ENCODE data around the gene SUGP2.

GRCh38 chr19:19061506-19061905 lies 28.2 kb upstream of the SUGP2 start:
- TF ChIP-seq, protein P1, sequence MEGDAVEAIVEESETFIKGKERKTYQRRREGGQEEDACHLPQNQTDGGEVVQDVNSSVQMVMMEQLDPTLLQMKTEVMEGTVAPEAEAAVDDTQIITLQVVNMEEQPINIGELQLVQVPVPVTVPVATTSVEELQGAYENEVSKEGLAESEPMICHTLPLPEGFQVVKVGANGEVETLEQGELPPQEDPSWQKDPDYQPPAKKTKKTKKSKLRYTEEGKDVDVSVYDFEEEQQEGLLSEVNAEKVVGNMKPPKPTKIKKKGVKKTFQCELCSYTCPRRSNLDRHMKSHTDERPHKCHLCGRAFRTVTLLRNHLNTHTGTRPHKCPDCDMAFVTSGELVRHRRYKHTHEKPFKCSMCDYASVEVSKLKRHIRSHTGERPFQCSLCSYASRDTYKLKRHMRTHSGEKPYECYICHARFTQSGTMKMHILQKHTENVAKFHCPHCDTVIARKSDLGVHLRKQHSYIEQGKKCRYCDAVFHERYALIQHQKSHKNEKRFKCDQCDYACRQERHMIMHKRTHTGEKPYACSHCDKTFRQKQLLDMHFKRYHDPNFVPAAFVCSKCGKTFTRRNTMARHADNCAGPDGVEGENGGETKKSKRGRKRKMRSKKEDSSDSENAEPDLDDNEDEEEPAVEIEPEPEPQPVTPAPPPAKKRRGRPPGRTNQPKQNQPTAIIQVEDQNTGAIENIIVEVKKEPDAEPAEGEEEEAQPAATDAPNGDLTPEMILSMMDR (IDR thresholded peaks at IDR 0.05; ENCODE audit: insufficient read depth, low read length, poor library complexity, severe bottlenecking): no peak
- no peak for TF ChIP-seq EZH2phosphoT487 (conservative IDR thresholded peaks at IDR 0.05; ENCODE audit: low read length)

Data from SU-DHL-6 (cell line).